ENCODE data around the gene L3MBTL3. TPM values are rescaled to one million over a fixed set of nuclear protein-coding genes. Genes with fewer than 3 reads are reported as not detected.
A peak's percentile ranks its signal among the peaks of the same experiment; 100 is the strongest.

Gene L3MBTL3
- polyA plus RNA-seq, 1 of the 3 experiments (the other 2 are of a cell fraction), result 12.6 TPM

DNA sequence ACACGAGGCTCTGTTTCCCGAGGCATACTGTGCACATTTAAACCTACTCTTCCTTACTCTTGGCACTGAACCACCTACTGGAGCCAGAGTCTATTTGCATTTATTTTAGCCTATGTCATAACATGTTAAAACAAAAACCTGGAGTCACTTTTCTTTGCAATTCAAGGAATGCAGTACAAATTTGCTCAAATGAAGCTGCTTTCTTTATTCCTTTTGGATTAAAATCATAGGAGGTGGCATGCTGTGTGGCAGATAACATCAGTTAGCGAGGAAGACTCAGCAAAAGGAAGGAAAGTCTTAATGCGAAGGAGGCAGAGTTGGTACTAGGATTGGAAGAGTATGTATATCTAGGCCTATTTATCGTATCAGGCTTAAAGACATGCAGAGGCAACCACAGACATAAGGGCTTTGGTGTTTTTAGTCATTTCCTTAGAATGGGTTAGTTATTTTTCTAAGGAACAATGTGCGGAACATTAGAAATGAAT is 111.4 kb downstream of the L3MBTL3 start:
- TF ChIP-seq JUND (IDR thresholded peaks at IDR 0.05), result 0 out of 2 replicates have a peak, but pooled peaks have one; percentile 31
- TF ChIP-seq MXI1 (IDR thresholded peaks at IDR 0.05; ENCODE audit: low read depth, low read length), result no peak
- TF ChIP-seq, protein P1, sequence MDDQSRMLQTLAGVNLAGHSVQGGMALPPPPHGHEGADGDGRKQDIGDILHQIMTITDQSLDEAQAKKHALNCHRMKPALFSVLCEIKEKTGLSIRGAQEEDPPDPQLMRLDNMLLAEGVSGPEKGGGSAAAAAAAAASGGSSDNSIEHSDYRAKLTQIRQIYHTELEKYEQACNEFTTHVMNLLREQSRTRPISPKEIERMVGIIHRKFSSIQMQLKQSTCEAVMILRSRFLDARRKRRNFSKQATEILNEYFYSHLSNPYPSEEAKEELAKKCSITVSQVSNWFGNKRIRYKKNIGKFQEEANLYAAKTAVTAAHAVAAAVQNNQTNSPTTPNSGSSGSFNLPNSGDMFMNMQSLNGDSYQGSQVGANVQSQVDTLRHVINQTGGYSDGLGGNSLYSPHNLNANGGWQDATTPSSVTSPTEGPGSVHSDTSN (IDR thresholded peaks at IDR 0.05), result 0 out of 2 replicates have a peak, but pooled peaks have one; percentile 10
- TF ChIP-seq, protein P2, sequence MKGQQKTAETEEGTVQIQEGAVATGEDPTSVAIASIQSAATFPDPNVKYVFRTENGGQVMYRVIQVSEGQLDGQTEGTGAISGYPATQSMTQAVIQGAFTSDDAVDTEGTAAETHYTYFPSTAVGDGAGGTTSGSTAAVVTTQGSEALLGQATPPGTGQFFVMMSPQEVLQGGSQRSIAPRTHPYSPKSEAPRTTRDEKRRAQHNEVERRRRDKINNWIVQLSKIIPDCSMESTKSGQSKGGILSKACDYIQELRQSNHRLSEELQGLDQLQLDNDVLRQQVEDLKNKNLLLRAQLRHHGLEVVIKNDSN (IDR thresholded peaks at IDR 0.05; ENCODE audit: borderline replicate concordance, low read depth), result no peak
- TF ChIP-seq, protein P3, sequence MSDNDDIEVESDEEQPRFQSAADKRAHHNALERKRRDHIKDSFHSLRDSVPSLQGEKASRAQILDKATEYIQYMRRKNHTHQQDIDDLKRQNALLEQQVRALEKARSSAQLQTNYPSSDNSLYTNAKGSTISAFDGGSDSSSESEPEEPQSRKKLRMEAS (IDR thresholded peaks at IDR 0.05; ENCODE audit: low read depth), result 0 out of 2 replicates have a peak, but pooled peaks have one; percentile 6
- peak; percentile 19; the same call in 1 of the 2 replicates for TF ChIP-seq TEAD4 (IDR thresholded peaks at IDR 0.05; ENCODE audit: borderline replicate concordance, insufficient read depth)
- 72% methylated on average over 6 of the region's 6 CpGs for WGBS (ENCODE audit: low lambda C conversion rate)
- Histone ChIP-seq H3F3A (replicated peaks; ENCODE audit: insufficient read depth) (peaks cover 14% of the 10 kb centered on the region), H3K79me2 (ENCODE audit: insufficient read depth) (no peaks in the 10 kb centered on the region), H3K9me2 (no peaks in the 10 kb centered on the region), H3K27me3 (ENCODE audit: insufficient read depth) (no peaks in the 10 kb centered on the region), H3K9ac (peak overlapping the region; percentile 20; the same call in 1 of the 2 replicates), H3K4me1 (ENCODE audit: control insufficient read depth in 1 of 2, insufficient read depth in 2 of 2, low read depth in 1 of 2, low read length in 1 of 2) (peaks cover 0 to 16% of the 10 kb centered on the region in 2 experiments; a peak in 1 of 4 replicates), H4K20me1 (ENCODE audit: insufficient read depth) (no peaks in the 10 kb centered on the region), H2AFZ (ENCODE audit: low read depth) (peak overlapping the region; percentile 6; the same call in 1 of the 2 replicates), H3K4me2 (peak overlapping the region; percentile 20), H3K36me3 (replicated peaks in 1 of 2; ENCODE audit: control insufficient read depth in 1 of 2, insufficient read depth in 2 of 2, low read length in 1 of 2) (peaks cover 4 to 5% of the 10 kb centered on the region in 2 experiments), H3K27ac (ENCODE audit: low read depth in 2 of 2, low read length in 1 of 2) (peak overlapping the region in 1 of 2 experiments; percentile 69; a peak in 2 of 4 replicates), H3K9me3 (no peaks in the 10 kb centered on the region), H3K4me3 (ENCODE audit: low read depth in 2 of 2, low read length in 1 of 2) (no peak overlapping the region)
- CTCF ChIA-PET, result no interaction called here
- DNase-seq, result no peak
- POLR2A ChIA-PET, result no interaction called here

DNA sequence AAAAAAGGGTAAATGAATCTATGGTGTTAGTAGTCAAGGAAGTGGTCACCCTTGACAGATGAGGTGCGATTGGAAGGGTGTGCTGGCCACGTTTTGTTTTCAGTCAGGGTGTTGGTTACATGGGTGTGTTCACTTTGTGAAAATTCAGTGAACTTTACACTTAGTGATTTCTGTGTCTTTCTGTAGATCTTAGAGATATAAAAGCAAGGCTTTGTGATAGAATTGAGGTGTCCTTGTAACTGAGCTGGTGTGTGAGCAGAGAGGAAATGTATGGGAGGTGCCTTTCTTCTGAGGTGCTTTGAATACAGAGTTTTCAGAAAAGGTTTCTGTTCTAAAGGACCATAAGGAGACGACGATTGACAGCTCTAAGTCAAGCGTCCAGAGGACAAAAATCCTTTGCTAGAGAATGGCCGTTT is 113.9 kb downstream of the L3MBTL3 start:
- no peak overlapping the region for H2AFZ ChIP-seq (ENCODE audit: low read depth)
- no peak overlapping the region for H3K4me2 ChIP-seq
- TF ChIP-seq NRF1 (IDR thresholded peaks at IDR 0.05; ENCODE audit: low read depth, low read length), result no peak
- TF ChIP-seq FOSL2 (IDR thresholded peaks at IDR 0.05; ENCODE audit: borderline replicate concordance, low read depth), result no peak
- TF ChIP-seq TAF1 (IDR thresholded peaks at IDR 0.05; ENCODE audit: borderline replicate concordance, low read depth, low read length), result no peak
- TF ChIP-seq SMC3 (IDR thresholded peaks at IDR 0.05; ENCODE audit: low read depth, low read length), result no peak
- TF ChIP-seq EP300 (IDR thresholded peaks at IDR 0.05; ENCODE audit: borderline replicate concordance in 1 of 2, low read depth in 1 of 2, low read length in 1 of 2), result no peak
- TF ChIP-seq, protein P3 (IDR thresholded peaks at IDR 0.05; ENCODE audit: low read depth), result no peak
- TF ChIP-seq RFX5 (IDR thresholded peaks at IDR 0.05; ENCODE audit: low read length), result no peak
- no peak for TF ChIP-seq GABPA (IDR thresholded peaks at IDR 0.05; ENCODE audit: low read depth)
- no peak for TF ChIP-seq TEAD4 (IDR thresholded peaks at IDR 0.05; ENCODE audit: borderline replicate concordance, insufficient read depth)
- no peak for TF ChIP-seq MXI1 (IDR thresholded peaks at IDR 0.05; ENCODE audit: low read depth, low read length)
- TF ChIP-seq, protein P4, sequence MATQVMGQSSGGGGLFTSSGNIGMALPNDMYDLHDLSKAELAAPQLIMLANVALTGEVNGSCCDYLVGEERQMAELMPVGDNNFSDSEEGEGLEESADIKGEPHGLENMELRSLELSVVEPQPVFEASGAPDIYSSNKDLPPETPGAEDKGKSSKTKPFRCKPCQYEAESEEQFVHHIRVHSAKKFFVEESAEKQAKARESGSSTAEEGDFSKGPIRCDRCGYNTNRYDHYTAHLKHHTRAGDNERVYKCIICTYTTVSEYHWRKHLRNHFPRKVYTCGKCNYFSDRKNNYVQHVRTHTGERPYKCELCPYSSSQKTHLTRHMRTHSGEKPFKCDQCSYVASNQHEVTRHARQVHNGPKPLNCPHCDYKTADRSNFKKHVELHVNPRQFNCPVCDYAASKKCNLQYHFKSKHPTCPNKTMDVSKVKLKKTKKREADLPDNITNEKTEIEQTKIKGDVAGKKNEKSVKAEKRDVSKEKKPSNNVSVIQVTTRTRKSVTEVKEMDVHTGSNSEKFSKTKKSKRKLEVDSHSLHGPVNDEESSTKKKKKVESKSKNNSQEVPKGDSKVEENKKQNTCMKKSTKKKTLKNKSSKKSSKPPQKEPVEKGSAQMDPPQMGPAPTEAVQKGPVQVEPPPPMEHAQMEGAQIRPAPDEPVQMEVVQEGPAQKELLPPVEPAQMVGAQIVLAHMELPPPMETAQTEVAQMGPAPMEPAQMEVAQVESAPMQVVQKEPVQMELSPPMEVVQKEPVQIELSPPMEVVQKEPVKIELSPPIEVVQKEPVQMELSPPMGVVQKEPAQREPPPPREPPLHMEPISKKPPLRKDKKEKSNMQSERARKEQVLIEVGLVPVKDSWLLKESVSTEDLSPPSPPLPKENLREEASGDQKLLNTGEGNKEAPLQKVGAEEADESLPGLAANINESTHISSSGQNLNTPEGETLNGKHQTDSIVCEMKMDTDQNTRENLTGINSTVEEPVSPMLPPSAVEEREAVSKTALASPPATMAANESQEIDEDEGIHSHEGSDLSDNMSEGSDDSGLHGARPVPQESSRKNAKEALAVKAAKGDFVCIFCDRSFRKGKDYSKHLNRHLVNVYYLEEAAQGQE (IDR thresholded peaks at IDR 0.05; ENCODE audit: low read depth, low read length), result no peak
- no peak for TF ChIP-seq TCF12 (IDR thresholded peaks at IDR 0.05)
- no peak for TF ChIP-seq JUND (IDR thresholded peaks at IDR 0.05)
- no peak for TF ChIP-seq POLR2AphosphoS5 (IDR thresholded peaks at IDR 0.05; ENCODE audit: low read depth, low read length)
- TF ChIP-seq, protein P5, sequence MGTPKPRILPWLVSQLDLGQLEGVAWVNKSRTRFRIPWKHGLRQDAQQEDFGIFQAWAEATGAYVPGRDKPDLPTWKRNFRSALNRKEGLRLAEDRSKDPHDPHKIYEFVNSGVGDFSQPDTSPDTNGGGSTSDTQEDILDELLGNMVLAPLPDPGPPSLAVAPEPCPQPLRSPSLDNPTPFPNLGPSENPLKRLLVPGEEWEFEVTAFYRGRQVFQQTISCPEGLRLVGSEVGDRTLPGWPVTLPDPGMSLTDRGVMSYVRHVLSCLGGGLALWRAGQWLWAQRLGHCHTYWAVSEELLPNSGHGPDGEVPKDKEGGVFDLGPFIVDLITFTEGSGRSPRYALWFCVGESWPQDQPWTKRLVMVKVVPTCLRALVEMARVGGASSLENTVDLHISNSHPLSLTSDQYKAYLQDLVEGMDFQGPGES (IDR thresholded peaks at IDR 0.05; ENCODE audit: low read depth, low read length), result no peak
- TF ChIP-seq MEF2A (IDR thresholded peaks at IDR 0.05; ENCODE audit: borderline replicate concordance, low read depth), result no peak
- H3K9ac ChIP-seq, result no peak overlapping the region
- H3K9me3 ChIP-seq, result no peaks in the 10 kb centered on the region
- H3K27me3 ChIP-seq (ENCODE audit: insufficient read depth), result no peaks in the 10 kb centered on the region
- ChIA-PET POLR2A (no interaction called here), CTCF (no interaction called here)
- no peak overlapping the region for H3K27ac ChIP-seq (ENCODE audit: low read depth in 2 of 2, low read length in 1 of 2)
- peaks cover 4 to 17% of the 10 kb centered on the region in 2 experiments for H3K36me3 ChIP-seq (replicated peaks in 1 of 2; ENCODE audit: control insufficient read depth in 1 of 2, insufficient read depth in 2 of 2, low read length in 1 of 2)
- H3F3A ChIP-seq (replicated peaks; ENCODE audit: insufficient read depth), result peaks cover 14% of the 10 kb centered on the region
- H3K9me2 ChIP-seq, result no peaks in the 10 kb centered on the region
- no peaks in the 10 kb centered on the region for H3K79me2 ChIP-seq (ENCODE audit: insufficient read depth)
- peaks cover 0 to 16% of the 10 kb centered on the region in 2 experiments; a peak in 1 of 4 replicates for H3K4me1 ChIP-seq (ENCODE audit: control insufficient read depth in 1 of 2, insufficient read depth in 2 of 2, low read depth in 1 of 2, low read length in 1 of 2)
- WGBS (ENCODE audit: low lambda C conversion rate), result 78% methylated on average over 6 of the region's 6 CpGs
- DNase-seq, result no peak
- no peaks in the 10 kb centered on the region for H4K20me1 ChIP-seq (ENCODE audit: insufficient read depth)
- H3K4me3 ChIP-seq (ENCODE audit: low read depth in 2 of 2, low read length in 1 of 2), result no peak overlapping the region

Measured in SK-N-SH (cell line).